ENCODE measurements around the gene EPS8L2. TPM values are rescaled to one million over a fixed set of nuclear protein-coding genes. Genes with fewer than 3 reads are reported as not detected.
"Not testable (repeated sequence)": the region's sequence is repeated elsewhere in the genome, so short reads cannot be mapped to it uniquely, and the experiment has no call there.

Gene EPS8L2
- total RNA-seq, 4 donors from 2014 or later, result 185 to 259 (median 195) TPM

GRCh38 chr11:733072-733471, 27.0 kb downstream of the EPS8L2 start:
- TF ChIP-seq CTCF (IDR thresholded peaks at IDR 0.05), result no peak
- no peak for TF ChIP-seq POLR2A (IDR thresholded peaks at IDR 0.05)
- H3K36me3 ChIP-seq, result no peaks in the 10 kb centered on the region
- no peak overlapping the region for H3K4me3 ChIP-seq (replicated peaks in 1 of 3)
- intact Hi-C loops (cut with DNase I), result no loop called here
- H3K27ac ChIP-seq, result no peak overlapping the region
- H3K27me3 ChIP-seq, result no peaks in the 10 kb centered on the region
- 75 to 82% methylated on average over 12 to 20 of the region's 20 CpGs for WGBS, 2 donors
- DNase-seq, result no peak
- H3K9me3 ChIP-seq, result no peaks in the 10 kb centered on the region
- peaks cover 0 to 5% of the 10 kb centered on the region in 2 donors for H3K4me1 ChIP-seq

GRCh38 chr11:734541-734940, 28.5 kb downstream of the EPS8L2 start:
- intact Hi-C loops (cut with DNase I); H3K27me3 ChIP-seq; DNase-seq; H3K36me3 ChIP-seq; H3K9me3 ChIP-seq; H3K27ac ChIP-seq; H3K4me1 ChIP-seq; H3K4me3 ChIP-seq (replicated peaks in 1 of 3): not testable (repeated sequence)
- 88 to 89% methylated on average over 3 to 13 of the region's 26 CpGs for WGBS, 2 donors

GRCh38 chr11:737366-737765, 31.3 kb downstream of the EPS8L2 start:
- no peak for DNase-seq
- H3K27me3 ChIP-seq, result no peaks in the 10 kb centered on the region
- 35 to 40% methylated on average over 7 to 11 of the region's 11 CpGs for WGBS, 2 donors
- H3K36me3 ChIP-seq, result no peaks in the 10 kb centered on the region
- no peaks in the 10 kb centered on the region for H3K9me3 ChIP-seq
- H3K27ac ChIP-seq, result no peak overlapping the region
- H3K4me3 ChIP-seq (replicated peaks in 1 of 3), result no peak overlapping the region
- no peaks in the 10 kb centered on the region for H3K4me1 ChIP-seq
- TF ChIP-seq POLR2A (IDR thresholded peaks at IDR 0.05), result no peak
- no peak for TF ChIP-seq CTCF (IDR thresholded peaks at IDR 0.05)
- intact Hi-C loops (cut with DNase I), result no loop called here

GRCh38 chr11:737899-738298, 31.9 kb downstream of the EPS8L2 start:
- H3K4me3 ChIP-seq (replicated peaks in 1 of 3); intact Hi-C loops (cut with DNase I); H3K27ac ChIP-seq; H3K27me3 ChIP-seq; H3K36me3 ChIP-seq; H3K4me1 ChIP-seq; H3K9me3 ChIP-seq; DNase-seq: not testable (repeated sequence)
- WGBS, 2 donors, result 48 to 61% methylated on average over 10 of the region's 10 CpGs

GRCh38 chr11:742156-742546, 36.1 kb downstream of the EPS8L2 start:
- DNase-seq, result no peak
- Histone ChIP-seq H3K9me3 (no peaks in the 10 kb centered on the region), H3K27ac (no peak overlapping the region), H3K36me3 (no peaks in the 10 kb centered on the region), H3K4me1 (peaks cover 7 to 9% of the 10 kb centered on the region in 2 donors), H3K27me3 (no peaks in the 10 kb centered on the region), H3K4me3 (replicated peaks in 1 of 3) (no peak overlapping the region)
- TF ChIP-seq CTCF (IDR thresholded peaks at IDR 0.05) (no peak), POLR2A (IDR thresholded peaks at IDR 0.05) (no peak)
- WGBS, 2 donors, result 90 to 92% methylated on average over 3 of the region's 3 CpGs
- intact Hi-C loops (cut with DNase I), result no loop called here

- 86 to 92% methylated on average over 4 of the region's 4 CpGs for WGBS, 2 donors
- intact Hi-C loops (cut with DNase I), result no loop called here
- H3K27me3 ChIP-seq, result no peaks in the 10 kb centered on the region
- no peak overlapping the region for H3K4me3 ChIP-seq (replicated peaks in 1 of 3)
- H3K36me3 ChIP-seq, result no peaks in the 10 kb centered on the region
- TF ChIP-seq POLR2A (IDR thresholded peaks at IDR 0.05) (no peak), CTCF (IDR thresholded peaks at IDR 0.05) (no peak)
- H3K4me1 ChIP-seq, result peaks cover 7 to 9% of the 10 kb centered on the region in 2 donors
- no peak overlapping the region for H3K27ac ChIP-seq
- no peak for DNase-seq
- no peaks in the 10 kb centered on the region for H3K9me3 ChIP-seq
Measured at GRCh38 chr11:742571-743201, 36.7 kb downstream of the EPS8L2 start.
